B cell (primary cell): ENCODE data around the gene ENTHD1. TPM values are rescaled to one million over a fixed set of nuclear protein-coding genes. Genes with fewer than 3 reads are reported as not detected.

ENCODE experiments used
- ATAC-seq: fragments of 200-7000 bp; cut with Tn5 transposase; one replicate; pipeline ENCODE4 v1.10.0; 2021; ENCODE audit warnings: low read depth, mild to moderate bottlenecking, moderate number of reproducible peaks, moderate library complexity
- CTCF ChIA-PET: fragments of 350-600 bp; sonication (Branson Sonifier 250); formaldehyde crosslinking; loops from one replicate; lab custom pipeline; 2021; ENCODE audit warnings: antibody characterized with exemption, inconsistent platforms; lab: Charles Lee
- POLR2A ChIA-PET: fragments of 350-600 bp; sonication (Branson Sonifier 250); formaldehyde crosslinking; loops from one replicate; lab custom pipeline; 2021; ENCODE audit warnings: antibody characterized with exemption; lab: Charles Lee
- DNase-seq: peaks from one replicate; pipeline ENCODE4 v3.0.0; 2013
- H2AFZ ChIP-seq: 2 replicates; pipeline ENCODE4 v1.6.1; 2012; ENCODE audit warnings: mild to moderate bottlenecking, low read depth, low read length; ENCODE audit not compliant: insufficient read depth, poor library complexity, severe bottlenecking
- H3K27ac ChIP-seq, 2 donors: 1 replicate in 1 of 2; 2 replicates in 1 of 2; pipeline ENCODE4 v1.5.1; 2012 to 2013; ENCODE audit warnings: low read length in 2 of 2, mild to moderate bottlenecking in 2 of 2, moderate library complexity in 1 of 2
- H3K27me3 ChIP-seq, 4 experiments: fragments of 200-600 bp in 1 of 4; sonication (generic) in 1 of 4; replicated peaks in 1 of 4; 1 replicate in 2 of 4; 2 replicates in 2 of 4; pipeline versions ENCODE4 v1.6.1 to v1.7.0; 2013 to 2016; ENCODE audit warnings: low read length in 3 of 4, mild to moderate bottlenecking in 2 of 4, mixed read lengths in 1 of 4, moderate library complexity in 1 of 4; ENCODE audit not compliant: insufficient read depth in 4 of 4, control insufficient read depth in 3 of 4; ENCODE audit errors: control extremely low read depth in 1 of 4
- H3K36me3 ChIP-seq, 2 experiments: replicated peaks in 1 of 2; 1 replicate in 1 of 2; 2 replicates in 1 of 2; pipeline versions ENCODE4 v1.6.1 to v1.7.1; 2013; ENCODE audit warnings: low read length in 1 of 2; ENCODE audit not compliant: insufficient read depth in 2 of 2, control insufficient read depth in 1 of 2; ENCODE audit errors: control extremely low read depth in 1 of 2, extremely low read depth in 1 of 2
- H3K4me1 ChIP-seq, 2 donors: fragments of 200-600 bp in 1 of 2; sonication (generic) in 1 of 2; 1 replicate in 1 of 2; 2 replicates in 1 of 2; pipeline versions ENCODE4 v1.5.1 to v1.6.1; 2013 to 2017; ENCODE audit warnings: low read length in 2 of 2; ENCODE audit not compliant: control insufficient read depth in 2 of 2, insufficient read depth in 2 of 2
- H3K4me2 ChIP-seq: replicated peaks from 2 replicates; pipeline ENCODE3; 2012; ENCODE audit warnings: mild to moderate bottlenecking, low read depth, low read length; ENCODE audit not compliant: poor library complexity, severe bottlenecking
- H3K4me3 ChIP-seq, 5 experiments: fragments of 200-600 bp in 1 of 5; sonication (generic) in 1 of 5; 1 replicate in 3 of 5; 2 replicates in 2 of 5; pipeline versions ENCODE4 v1.5.1 to v1.7.0; 2011 to 2016; ENCODE audit warnings: low read length in 4 of 5, mild to moderate bottlenecking in 4 of 5, low read depth in 2 of 5, control low read depth in 1 of 5, moderate library complexity in 1 of 5; ENCODE audit not compliant: insufficient read depth in 1 of 5; ENCODE audit errors: control extremely low read depth in 1 of 5, extremely low read depth in 1 of 5
- H3K79me2 ChIP-seq: fragments of 200-600 bp; sonication (generic); one replicate; pipeline ENCODE4 v1.6.0; 2016; ENCODE audit warnings: low read length; ENCODE audit not compliant: control insufficient read depth, insufficient read depth
- H3K9ac ChIP-seq: fragments of 200-600 bp; sonication (generic); 2 replicates; pipeline ENCODE4 v1.6.1; 2017; ENCODE audit warnings: mild to moderate bottlenecking, low read length, moderate library complexity
- H3K9me3 ChIP-seq, 3 donors: one replicate each; pipeline versions ENCODE4 v1.6.1 to v1.7.1; 2013; ENCODE audit warnings: low read length in 2 of 3; ENCODE audit not compliant: control insufficient read depth in 2 of 3, insufficient read depth in 1 of 3; ENCODE audit errors: control extremely low read depth in 1 of 3
- H4K20me1 ChIP-seq: 2 replicates; pipeline ENCODE4 v1.6.0; 2012; ENCODE audit warnings: mild to moderate bottlenecking, low read length; ENCODE audit not compliant: insufficient read depth, control insufficient read depth, poor library complexity, severe bottlenecking
- H3K27ac Mint-ChIP-seq: one replicate; pipeline ENCODE4 v1.8.0; 2021; ENCODE audit warnings: mixed read lengths
- H3K27me3 Mint-ChIP-seq: one replicate; pipeline ENCODE4 v1.8.0; 2021; ENCODE audit warnings: mixed read lengths
- H3K4me1 Mint-ChIP-seq: one replicate; pipeline ENCODE4 v1.8.0; 2021; ENCODE audit warnings: mixed read lengths
- H3K4me3 Mint-ChIP-seq: one replicate; pipeline ENCODE4 v1.8.0; 2021; ENCODE audit warnings: mixed read lengths
- H3K9me3 Mint-ChIP-seq: one replicate; pipeline ENCODE4 v1.8.0; 2022; ENCODE audit warnings: mixed read lengths; ENCODE audit not compliant: insufficient read depth
- EZH2 ChIP-seq: IDR thresholded peaks from 2 replicates; pipeline ENCODE4 v1.6.1; 2012; ENCODE audit warnings: borderline replicate concordance, low read depth, mild to moderate bottlenecking, moderate library complexity, low read length; ENCODE audit not compliant: insufficient read depth, poor library complexity, severe bottlenecking
- WGBS: methylation state at CpG from one replicate; pipeline ENCODE4 v1.1.5; 2013; ENCODE audit warnings: missing lambda C conversion rate; ENCODE audit not compliant: insufficient coverage; 5-methylcytosine and 5-hydroxymethylcytosine counted together
- intact Hi-C: fragments of 100-400 bp; cut with micrococcal nuclease; formaldehyde crosslinking; loops from one replicate; pipeline ENCODE4 v1.10.0; 2022
- polyA plus RNA-seq: library from polyadenylated mRNA; depleted of rRNA; stranded (reverse); fragments of >200 nt; gene quantifications from 2 replicates; pipeline ENCODE4 v1.2.3, GENCODE V29; 2012
- total RNA-seq, 2 donors: library from RNA; stranded (reverse); fragments of 120-200 nt in 1 of 2; gene quantifications; 1 replicate in 1 of 2; 2 replicates in 1 of 2; pipeline versions ENCODE4 v1.2.3 to v1.2.4, GENCODE V29; 2013 to 2022
- TF ChIP-seq, protein P1 (sequence below): fragments of 200-600 bp; IDR thresholded peaks from one replicate; pipeline ENCODE4 v1.8.0; 2022; ENCODE audit warnings: antibody characterized with exemption, mild to moderate bottlenecking

The ENTHD1 gene
- total and polyA plus RNA-seq, 2 donors (not counting 1 experiment from before 2014, with no cell fraction given) = not detected

DNA sequence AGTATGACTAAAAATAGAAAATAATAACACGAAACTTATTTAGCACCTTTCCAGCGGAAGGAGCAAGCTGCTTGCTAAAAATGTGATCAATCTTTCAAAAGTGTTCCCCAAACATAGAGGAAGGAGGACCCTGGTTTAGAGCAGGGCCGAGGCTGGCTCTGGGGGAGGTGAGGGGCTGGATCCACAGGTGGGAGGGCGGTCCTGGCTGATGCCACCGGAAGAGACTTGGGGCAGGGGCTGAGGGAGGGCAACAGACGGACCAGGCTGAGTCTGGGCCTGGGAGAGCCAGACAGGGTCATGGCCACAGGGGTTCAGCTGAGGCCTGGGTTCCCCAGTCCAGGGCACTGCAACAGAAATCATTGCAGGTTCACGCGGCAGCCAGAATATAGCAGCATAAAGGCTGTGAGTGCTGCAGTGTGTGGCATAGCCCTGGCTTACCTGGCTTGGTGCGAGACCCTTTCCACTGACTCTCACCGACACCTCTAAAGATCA is 179.7 kb downstream of the ENTHD1 start:
- intact Hi-C loops = no loop called here
- no peaks in the 10 kb centered on the region for H3K9me3 Mint-ChIP-seq
- POLR2A ChIA-PET = no interaction called here

DNA sequence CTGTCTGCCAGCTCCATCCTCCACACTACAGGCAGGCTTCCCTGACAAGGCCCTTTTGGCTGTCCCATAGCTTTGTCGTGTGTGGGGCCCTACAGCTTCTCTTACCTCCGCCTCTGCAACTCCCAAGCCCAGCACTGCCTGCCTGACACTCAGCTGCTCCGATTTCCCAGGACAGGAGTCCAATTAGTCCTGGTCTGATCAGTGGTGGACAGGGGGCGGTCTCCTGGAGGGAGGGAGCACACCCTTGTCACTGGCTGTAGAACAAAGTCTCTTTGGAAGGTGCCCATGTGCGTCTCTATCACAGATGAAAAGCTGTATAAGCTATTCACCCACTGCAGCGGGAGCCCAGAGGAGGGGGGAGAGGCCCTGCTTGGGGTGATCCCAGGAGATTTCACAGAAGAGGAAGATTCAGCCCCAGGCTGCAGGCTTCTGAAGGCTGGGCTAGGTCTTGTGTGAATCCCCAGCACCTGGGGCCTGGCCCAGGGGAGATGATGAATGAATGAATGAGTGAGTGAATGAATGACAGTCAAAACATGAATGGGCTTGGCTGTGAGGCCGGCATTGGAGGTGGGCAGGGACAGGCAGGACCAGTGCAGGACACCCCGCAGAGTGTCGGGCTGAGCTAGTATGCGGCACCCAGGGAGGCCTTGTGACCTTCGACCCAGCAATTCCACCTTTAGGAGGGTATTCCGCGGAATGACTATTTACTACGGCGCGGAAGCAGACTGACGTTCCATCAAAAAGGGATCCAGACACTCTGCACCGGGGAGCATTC is 180.6 kb downstream of the ENTHD1 start:
- peaks cover 7 to 8% of the 10 kb centered on the region in 2 donors for H3K4me1 ChIP-seq
- ChIA-PET CTCF (interaction anchor here (0.5 to 1.1 kb wide), 2 partner anchors 220 to 435 kb away, joined by 3 to 5 read pairs; no protein-coding TSS in a partner anchor), POLR2A (no interaction called here)
- peak; percentile 45 for ATAC-seq
- no peak overlapping the region for H3K4me2 ChIP-seq
- H3K79me2 ChIP-seq = no peaks in the 10 kb centered on the region
- no peak overlapping the region for H3K4me3 Mint-ChIP-seq
- H3K27ac ChIP-seq = no peak overlapping the region
- H3K36me3 ChIP-seq = no peaks in the 10 kb centered on the region
- no peak overlapping the region for H3K4me3 ChIP-seq
- H2AFZ ChIP-seq = no peak overlapping the region
- H3K27ac Mint-ChIP-seq = no peak overlapping the region
- 83% methylated on average over 16 of the region's 18 CpGs for WGBS
- DNase-seq = no peak
- peaks cover 0 to 3% (median 0%) of the 10 kb centered on the region in 4 experiments for H3K27me3 ChIP-seq
- H3K9me3 Mint-ChIP-seq = no peaks in the 10 kb centered on the region
- H3K9me3 ChIP-seq = no peaks in the 10 kb centered on the region
- TF ChIP-seq, protein P1, sequence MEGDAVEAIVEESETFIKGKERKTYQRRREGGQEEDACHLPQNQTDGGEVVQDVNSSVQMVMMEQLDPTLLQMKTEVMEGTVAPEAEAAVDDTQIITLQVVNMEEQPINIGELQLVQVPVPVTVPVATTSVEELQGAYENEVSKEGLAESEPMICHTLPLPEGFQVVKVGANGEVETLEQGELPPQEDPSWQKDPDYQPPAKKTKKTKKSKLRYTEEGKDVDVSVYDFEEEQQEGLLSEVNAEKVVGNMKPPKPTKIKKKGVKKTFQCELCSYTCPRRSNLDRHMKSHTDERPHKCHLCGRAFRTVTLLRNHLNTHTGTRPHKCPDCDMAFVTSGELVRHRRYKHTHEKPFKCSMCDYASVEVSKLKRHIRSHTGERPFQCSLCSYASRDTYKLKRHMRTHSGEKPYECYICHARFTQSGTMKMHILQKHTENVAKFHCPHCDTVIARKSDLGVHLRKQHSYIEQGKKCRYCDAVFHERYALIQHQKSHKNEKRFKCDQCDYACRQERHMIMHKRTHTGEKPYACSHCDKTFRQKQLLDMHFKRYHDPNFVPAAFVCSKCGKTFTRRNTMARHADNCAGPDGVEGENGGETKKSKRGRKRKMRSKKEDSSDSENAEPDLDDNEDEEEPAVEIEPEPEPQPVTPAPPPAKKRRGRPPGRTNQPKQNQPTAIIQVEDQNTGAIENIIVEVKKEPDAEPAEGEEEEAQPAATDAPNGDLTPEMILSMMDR = no peak
- TF ChIP-seq EZH2 = no peak
- H3K9ac ChIP-seq = no peak overlapping the region
- H3K27me3 Mint-ChIP-seq = peaks cover 19% of the 10 kb centered on the region
- intact Hi-C loops = no loop called here
- peaks cover 8% of the 10 kb centered on the region for H3K4me1 Mint-ChIP-seq
- H4K20me1 ChIP-seq = no peaks in the 10 kb centered on the region

More for the DNA sequence above, 179.7 kb downstream of the ENTHD1 start:
- peaks cover 7 to 8% of the 10 kb centered on the region in 2 donors for H3K4me1 ChIP-seq
- H2AFZ ChIP-seq = no peak overlapping the region
- no peak overlapping the region for H3K9ac ChIP-seq
- H3K27ac Mint-ChIP-seq = no peak overlapping the region
- H3K4me2 ChIP-seq = no peak overlapping the region
- H3K79me2 ChIP-seq = no peaks in the 10 kb centered on the region
- H4K20me1 ChIP-seq = no peaks in the 10 kb centered on the region
- H3K4me3 Mint-ChIP-seq = no peak overlapping the region
- CTCF ChIA-PET = no interaction called here
- DNase-seq = no peak
- no peaks in the 10 kb centered on the region for H3K36me3 ChIP-seq
- peaks cover 8% of the 10 kb centered on the region for H3K4me1 Mint-ChIP-seq
- ATAC-seq = no peak
- WGBS = 91% methylated on average over 8 of the region's 10 CpGs
- TF ChIP-seq, protein P1 = no peak
- no peak for TF ChIP-seq EZH2
- H3K9me3 ChIP-seq = no peaks in the 10 kb centered on the region
- peaks cover 0 to 3% (median 0%) of the 10 kb centered on the region in 4 experiments for H3K27me3 ChIP-seq
- no peak overlapping the region for H3K27ac ChIP-seq
- H3K4me3 ChIP-seq = no peak overlapping the region
- H3K27me3 Mint-ChIP-seq = peaks cover 14% of the 10 kb centered on the region
